Fibroblast of the aortic adventitia (primary cell): ENCODE measurements around the gene PRKCH. TPM values are rescaled to one million over a fixed set of nuclear protein-coding genes. Genes with fewer than 3 reads are reported as not detected.
"Not testable (repeated sequence)": the region's sequence is repeated elsewhere in the genome, so short reads cannot be mapped to it uniquely, and the experiment has no call there.

ENCODE experiments used
- DNase-seq: peaks from one replicate; pipeline ENCODE4 v3.0.0-alpha.2; 2010; ENCODE audit warnings: low read depth
- H3K4me3 ChIP-seq: 2 replicates; pipeline ENCODE4 v1.5.1; 2011; ENCODE audit warnings: low read depth, mild to moderate bottlenecking, control low read depth, low read length, moderate library complexity
- CTCF ChIP-seq: IDR thresholded peaks from 2 replicates; pipeline ENCODE4 v1.5.1; 2011; ENCODE audit warnings: mild to moderate bottlenecking, low read length, control low read depth, inconsistent platforms; ENCODE audit not compliant: insufficient read depth
- total RNA-seq: library from RNA; depleted of rRNA; stranded (reverse); fragments of >200 nt; gene quantifications from 2 replicates; pipeline ENCODE4 v1.2.3, GENCODE V29; 2012; ENCODE audit warnings: low replicate concordance

PRKCH gene
- total RNA-seq, 1 donor = 4.2 TPM

- TF ChIP-seq CTCF = no peak
- DNase-seq = no peak
- no peak overlapping the region for H3K4me3 ChIP-seq
Measured at GRCh38 chr14:61300754-61301153, 20.6 kb upstream of the PRKCH start.

- H3K4me3 ChIP-seq = no peak overlapping the region
- no peak for DNase-seq
- TF ChIP-seq CTCF = no peak
Measured at GRCh38 chr14:61304688-61305087, 16.7 kb upstream of the PRKCH start.

- no peak for TF ChIP-seq CTCF
- H3K4me3 ChIP-seq = no peak overlapping the region
- no peak for DNase-seq
Measured at GRCh38 chr14:61308198-61308597, 13.2 kb upstream of the PRKCH start.

GRCh38 chr14:61308701-61309100, 12.7 kb upstream of the PRKCH start:
- H3K4me3 ChIP-seq, DNase-seq: not testable (repeated sequence)

- H3K4me3 ChIP-seq = no peak overlapping the region
- DNase-seq = no peak
- TF ChIP-seq CTCF = no peak
Measured at GRCh38 chr14:61315313-61315712, 6.1 kb upstream of the PRKCH start.

GRCh38 chr14:61319086-61319485, 2.3 kb upstream of the PRKCH start:
- TF ChIP-seq CTCF = no peak
- H3K4me3 ChIP-seq = no peak overlapping the region
- DNase-seq = no peak

- TF ChIP-seq CTCF = no peak
- DNase-seq = no peak
- no peak overlapping the region for H3K4me3 ChIP-seq
Measured at GRCh38 chr14:61319706-61320105, 1.7 kb upstream of the PRKCH start.

- not testable (repeated sequence) for DNase-seq
Measured at GRCh38 chr14:61320170-61320569, 1.2 kb upstream of the PRKCH start.

More at GRCh38 chr14:61320170-61320569, 1.2 kb upstream of the PRKCH start:
- not testable (repeated sequence) for H3K4me3 ChIP-seq
